Endothelial cell of umbilical vein (primary cell): ENCODE results near the gene LRFN3. TPM values are rescaled to one million over a fixed set of nuclear protein-coding genes. Genes with fewer than 3 reads are reported as not detected.

Experiments used
- BruUV-seq: library from RNA; stranded (reverse); fragments of 400-500 nt; replicated peaks from 2 replicates; lab custom pipeline; 2021; lab: Mats Ljungman, UMichigan
- CTCF ChIA-PET: fragments of 300-600, 350-600 bp; sonication (Branson Sonifier 250); formaldehyde crosslinking; loops from one replicate; lab custom pipeline; 2021; ENCODE audit warnings: antibody characterized with exemption, inconsistent platforms; lab: Charles Lee
- POLR2A ChIA-PET: fragments of 300-600, 350-600 bp; sonication (Branson Sonifier 250); formaldehyde crosslinking; loops from one replicate; lab custom pipeline; 2021; ENCODE audit warnings: antibody characterized with exemption, inconsistent platforms; lab: Charles Lee
- DNase-seq: peaks from one replicate; pipeline ENCODE4 v3.0.0-alpha.2; 2011; ENCODE audit warnings: low read depth, low spot score
- FAIRE-seq: peaks from 2 replicates; lab custom pipeline; 2011; peaks lifted over from hg19 to GRCh38; lab: Jason Lieb, UNC
- H2AFZ ChIP-seq: 2 replicates; pipeline ENCODE4 v1.6.0; 2012; ENCODE audit warnings: low read depth, low read length, control low read depth, inconsistent platforms
- H3K27ac ChIP-seq: 2 replicates; pipeline ENCODE4 v1.5.1; 2011; ENCODE audit warnings: low read depth, mild to moderate bottlenecking, control low read depth, low read length, moderate library complexity; ENCODE audit not compliant: insufficient read depth
- H3K27me3 ChIP-seq, 2 experiments: 2 replicates each; pipeline versions ENCODE4 v1.6.0 to v1.6.1; 2011; ENCODE audit warnings: low read length in 2 of 2, mixed read lengths in 1 of 2; ENCODE audit not compliant: control insufficient read depth in 2 of 2, insufficient read depth in 2 of 2
- H3K36me3 ChIP-seq, 2 experiments: 2 replicates in 1 of 2; 3 replicates in 1 of 2; pipeline ENCODE4 v1.5.1; 2011; ENCODE audit warnings: low read length in 2 of 2, mild to moderate bottlenecking in 1 of 2, moderate library complexity in 1 of 2; ENCODE audit not compliant: control insufficient read depth in 2 of 2, insufficient read depth in 2 of 2; ENCODE audit errors: extremely low read depth in 1 of 2
- H3K4me1 ChIP-seq: 3 replicates; pipeline ENCODE4 v1.5.1; 2011; ENCODE audit warnings: mild to moderate bottlenecking, low read length; ENCODE audit not compliant: control insufficient read depth, insufficient read depth; ENCODE audit errors: extremely low read depth
- H3K4me2 ChIP-seq: 2 replicates; pipeline ENCODE4 v1.6.1; 2011; ENCODE audit warnings: low read length, control low read depth, mixed read lengths; ENCODE audit not compliant: insufficient read depth
- H3K4me3 ChIP-seq, 3 experiments: fragments of 200-600 bp in 1 of 3; sonication (generic), shearing (Covaris generic) in 1 of 3; replicated peaks in 1 of 3; 2 replicates each; pipeline ENCODE4 v1.5.1; 2011 to 2016; ENCODE audit warnings: control low read depth in 3 of 3, low read length in 3 of 3, mild to moderate bottlenecking in 2 of 3, inconsistent platforms in 1 of 3, low read depth in 1 of 3, moderate library complexity in 1 of 3; ENCODE audit not compliant: insufficient read depth in 1 of 3
- H3K79me2 ChIP-seq: 2 replicates; pipeline ENCODE4 v1.6.0; 2012; ENCODE audit warnings: low read length, inconsistent platforms; ENCODE audit not compliant: control insufficient read depth, insufficient read depth
- H3K9ac ChIP-seq: replicated peaks from 2 replicates; pipeline ENCODE3; 2011; ENCODE audit warnings: low read length, control low read depth; ENCODE audit not compliant: insufficient read depth; ENCODE audit errors: extremely low read depth
- H3K9me1 ChIP-seq: replicated peaks from 3 replicates; pipeline ENCODE4 v1.6.0; 2011; ENCODE audit warnings: mild to moderate bottlenecking, low read length; ENCODE audit not compliant: control insufficient read depth, insufficient read depth; ENCODE audit errors: extremely low read depth
- H3K9me3 ChIP-seq: replicated peaks from 2 replicates; pipeline ENCODE4 v1.5.1; 2012; ENCODE audit warnings: low read length, inconsistent platforms; ENCODE audit not compliant: control insufficient read depth, insufficient read depth
- H4K20me1 ChIP-seq: replicated peaks from 2 replicates; pipeline ENCODE3; 2011; ENCODE audit warnings: mild to moderate bottlenecking, low read length; ENCODE audit not compliant: control insufficient read depth, insufficient read depth; ENCODE audit errors: extremely low read depth
- CTCF ChIP-seq, 2 donors: IDR thresholded peaks; 1 replicate in 1 of 2; 2 replicates in 1 of 2; pipeline ENCODE4 v1.5.1; 2011; ENCODE audit warnings: low read length in 2 of 2, mild to moderate bottlenecking in 2 of 2, moderate library complexity in 2 of 2, control low read depth in 1 of 2, inconsistent platforms in 1 of 2, low read depth in 1 of 2; ENCODE audit not compliant: insufficient read depth in 1 of 2; ENCODE audit errors: extremely low read depth in 1 of 2
- EZH2 ChIP-seq: IDR thresholded peaks from 2 replicates; pipeline ENCODE4 v1.6.1; 2012; ENCODE audit warnings: borderline replicate concordance, low read depth, mild to moderate bottlenecking, moderate library complexity, low read length, inconsistent platforms; ENCODE audit not compliant: severe bottlenecking
- FOS ChIP-seq: IDR thresholded peaks from 2 replicates; pipeline ENCODE4 v1.6.1; 2011; ENCODE audit warnings: mild to moderate bottlenecking, low read length, moderate library complexity, borderline replicate concordance; ENCODE audit not compliant: insufficient read depth
- GATA2 ChIP-seq: IDR thresholded peaks from 2 replicates; pipeline ENCODE4 v1.7.0; 2011; ENCODE audit warnings: low read depth, mild to moderate bottlenecking, moderate library complexity, mixed read lengths, low read length; ENCODE audit not compliant: insufficient read length, insufficient read depth
- JUN ChIP-seq: IDR thresholded peaks from 2 replicates; pipeline ENCODE4 v1.6.1; 2011; ENCODE audit warnings: borderline replicate concordance, low read depth; ENCODE audit not compliant: insufficient read length, insufficient read depth
- MYC ChIP-seq: IDR thresholded peaks from one replicate; pipeline ENCODE4 v1.6.1; 2011; ENCODE audit warnings: mild to moderate bottlenecking, low read depth, low read length
- POLR2A ChIP-seq: IDR thresholded peaks from 2 replicates; pipeline ENCODE4 v1.6.1; 2012; ENCODE audit warnings: low read depth, mild to moderate bottlenecking, control low read depth, low read length
- POLR2AphosphoS5 ChIP-seq: IDR thresholded peaks from 2 replicates; pipeline ENCODE4 v1.6.1; 2012; ENCODE audit warnings: low read depth, mild to moderate bottlenecking, control low read depth, low read length, moderate library complexity; ENCODE audit not compliant: insufficient read depth
- dilution Hi-C: fragments of 300-500 bp; cut with MboI; formaldehyde crosslinking; loops from one replicate; pipeline ENCODE4 v1.15.0; 2019; ENCODE audit warnings: low sequenced_read_pairs; ENCODE audit not compliant: extremely low pct_ligation_motif_present
- intact Hi-C: fragments of 100-400 bp; cut with micrococcal nuclease; formaldehyde crosslinking; loops from one replicate; pipeline ENCODE4 v1.10.0; 2022
- polyA plus RNA-seq, 4 experiments: library from polyadenylated mRNA; depleted of rRNA in 3 of 4; stranded (reverse) in 3 of 4; unstranded in 1 of 4; fragments of >200 nt; gene quantifications; 2 replicates each; pipeline versions ENCODE4 v1.2.1 to v1.2.3, GENCODE V29; 2011 to 2012; ENCODE audit warnings: missing spikeins in 1 of 4
- total RNA-seq: library from RNA; stranded (reverse); gene quantifications from 2 replicates; pipeline ENCODE4 v1.2.3, GENCODE V29; 2021
- TF ChIP-seq, protein P1 (sequence below): IDR thresholded peaks from 2 replicates; pipeline ENCODE4 v1.6.1; 2011; ENCODE audit not compliant: insufficient read depth, insufficient read length

Gene LRFN3
- total and polyA plus RNA-seq, 2 donors (not counting 3 experiments of a cell fraction or from before 2014, with no cell fraction given), result 4.1 to 15.9 TPM

- Histone ChIP-seq H3K4me2 (no peak overlapping the region), H3K9ac (no peak overlapping the region), H3K27ac (no peak overlapping the region), H3K79me2 (no peaks in the 10 kb centered on the region), H3K9me3 (no peaks in the 10 kb centered on the region), H3K4me3 (no peak overlapping the region), H3K4me1 (no peaks in the 10 kb centered on the region), H2AFZ (no peak overlapping the region), H3K36me3 (peaks cover 0 to 19% of the 10 kb centered on the region in 2 experiments), H4K20me1 (no peaks in the 10 kb centered on the region), H3K27me3 (no peaks in the 10 kb centered on the region), H3K9me1 (no peaks in the 10 kb centered on the region)
- FAIRE-seq (no peak), DNase-seq (no peak)
- dilution Hi-C loops, result no loop called here
- intact Hi-C loops, result no loop called here
- no TSS peak for BruUV-seq
- ChIA-PET POLR2A (no interaction called here), CTCF (no interaction called here)
- TF ChIP-seq CTCF (IDR thresholded peaks at IDR 0.05; ENCODE audit: extremely low read depth in 1 of 2, insufficient read depth in 1 of 2, low read depth in 1 of 2, low read length in 2 of 2) (no peak), GATA2 (no peak), JUN (no peak), MYC (no peak), EZH2 (no peak), POLR2A (no peak), POLR2AphosphoS5 (no peak), FOS (no peak)
- TF ChIP-seq, protein P1, sequence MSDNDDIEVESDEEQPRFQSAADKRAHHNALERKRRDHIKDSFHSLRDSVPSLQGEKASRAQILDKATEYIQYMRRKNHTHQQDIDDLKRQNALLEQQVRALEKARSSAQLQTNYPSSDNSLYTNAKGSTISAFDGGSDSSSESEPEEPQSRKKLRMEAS, result no peak
These were observed 46.6 kb upstream of the LRFN3 start for GRCh38 chr19:35889370-35890112.
